H1 (cell line): Measurements from ENCODE around the gene PIGS.

ENCODE experiments used
- ASH2L ChIP-seq: fragments of 200-600, 300-600 bp; sonication (generic); IDR thresholded peaks from one replicate; pipeline ENCODE4 v1.7.1; 2017; ENCODE audit warnings: low read length
- ATF3 ChIP-seq: IDR thresholded peaks from 2 replicates; pipeline ENCODE4 v1.6.1; 2011; ENCODE audit warnings: low read depth, mild to moderate bottlenecking, low read length; ENCODE audit not compliant: insufficient read depth
- CTBP2 ChIP-seq: IDR thresholded peaks from 2 replicates; pipeline ENCODE4 v1.7.0; 2011; ENCODE audit warnings: borderline replicate concordance, mild to moderate bottlenecking, moderate library complexity, mixed read lengths, low read length; ENCODE audit not compliant: insufficient read depth, insufficient read length
- EZH2 ChIP-seq: fragments of 200-600 bp; sonication (generic); IDR thresholded peaks from 2 replicates; pipeline ENCODE4 v1.7.1; 2012; ENCODE audit warnings: low read depth, mild to moderate bottlenecking, moderate library complexity, low read length, inconsistent platforms; ENCODE audit not compliant: severe bottlenecking
- HDAC6 ChIP-seq: IDR thresholded peaks from one replicate; pipeline ENCODE4 v1.7.1; 2012; ENCODE audit warnings: low read depth, mild to moderate bottlenecking, inconsistent platforms, low read length, moderate library complexity
- JUN ChIP-seq: IDR thresholded peaks from 2 replicates; pipeline ENCODE4 v1.6.1; 2011; ENCODE audit warnings: low read depth, mild to moderate bottlenecking, improper control_type of control experiment, low read length
- JUND ChIP-seq: IDR thresholded peaks from 2 replicates; pipeline ENCODE4 v1.6.1; 2011; ENCODE audit warnings: mild to moderate bottlenecking, improper control_type of control experiment, low read length
- PHF8 ChIP-seq: fragments of 200-600 bp; sonication (generic); conservative IDR thresholded peaks from 2 replicates; pipeline ENCODE4 v1.7.1; 2012; ENCODE audit warnings: low read depth, mild to moderate bottlenecking, inconsistent platforms, low read length, moderate library complexity
- POLR2A ChIP-seq, 2 experiments: IDR thresholded peaks; 1 replicate in 1 of 2; 2 replicates in 1 of 2; pipeline ENCODE4 v1.6.1; 2011; ENCODE audit warnings: low read depth in 2 of 2, low read length in 2 of 2, mild to moderate bottlenecking in 2 of 2; ENCODE audit errors: control extremely low read depth in 1 of 2
- RAD21 ChIP-seq, 2 experiments: IDR thresholded peaks in 1 of 2; conservative IDR thresholded peaks in 1 of 2; 2 replicates each; pipeline ENCODE4 v1.6.1; 2011; ENCODE audit warnings: low read depth in 2 of 2, low read length in 2 of 2, improper control_type of control experiment in 1 of 2, inconsistent platforms in 1 of 2, mild to moderate bottlenecking in 1 of 2, moderate library complexity in 1 of 2
- SIN3A ChIP-seq, 2 experiments: IDR thresholded peaks in 1 of 2; conservative IDR thresholded peaks in 1 of 2; 2 replicates each; pipeline ENCODE4 v1.6.1; 2011 to 2012; ENCODE audit warnings: low read length in 2 of 2, improper control_type of control experiment in 1 of 2, low read depth in 1 of 2, mild to moderate bottlenecking in 1 of 2
- YY1 ChIP-seq: IDR thresholded peaks from 2 replicates; pipeline ENCODE4 v1.6.1; 2011; ENCODE audit warnings: low read depth, mild to moderate bottlenecking, low read length
- TF ChIP-seq, protein P1 (sequence below), 3 experiments: IDR thresholded peaks; 1 replicate in 2 of 3; 2 replicates in 1 of 3; pipeline versions ENCODE4 v1.5.1 to v1.6.1; 2011; ENCODE audit warnings: low read length in 3 of 3, mild to moderate bottlenecking in 3 of 3, inconsistent platforms in 2 of 3, low read depth in 1 of 3, moderate library complexity in 1 of 3; ENCODE audit not compliant: insufficient read depth in 1 of 3; ENCODE audit errors: control extremely low read depth in 1 of 3

DNA sequence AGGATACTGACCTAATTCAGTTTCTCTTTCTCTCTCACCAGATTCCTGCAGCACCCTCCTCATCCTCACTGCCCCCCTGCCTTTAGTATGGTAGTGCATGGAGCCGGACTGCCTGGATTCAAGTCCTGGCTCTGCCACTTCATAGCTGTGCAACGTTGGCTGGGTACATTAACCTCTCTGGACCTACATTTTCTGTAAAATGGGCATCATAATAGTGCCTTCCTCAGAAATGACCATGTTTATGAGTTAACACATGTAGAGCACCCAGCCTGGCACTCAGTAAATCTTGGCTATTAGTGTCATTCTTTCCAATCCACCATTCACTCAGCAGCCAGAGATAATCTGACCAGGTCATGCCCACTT, 26.2 kb downstream of the PIGS start:
- TF ChIP-seq, protein P1, sequence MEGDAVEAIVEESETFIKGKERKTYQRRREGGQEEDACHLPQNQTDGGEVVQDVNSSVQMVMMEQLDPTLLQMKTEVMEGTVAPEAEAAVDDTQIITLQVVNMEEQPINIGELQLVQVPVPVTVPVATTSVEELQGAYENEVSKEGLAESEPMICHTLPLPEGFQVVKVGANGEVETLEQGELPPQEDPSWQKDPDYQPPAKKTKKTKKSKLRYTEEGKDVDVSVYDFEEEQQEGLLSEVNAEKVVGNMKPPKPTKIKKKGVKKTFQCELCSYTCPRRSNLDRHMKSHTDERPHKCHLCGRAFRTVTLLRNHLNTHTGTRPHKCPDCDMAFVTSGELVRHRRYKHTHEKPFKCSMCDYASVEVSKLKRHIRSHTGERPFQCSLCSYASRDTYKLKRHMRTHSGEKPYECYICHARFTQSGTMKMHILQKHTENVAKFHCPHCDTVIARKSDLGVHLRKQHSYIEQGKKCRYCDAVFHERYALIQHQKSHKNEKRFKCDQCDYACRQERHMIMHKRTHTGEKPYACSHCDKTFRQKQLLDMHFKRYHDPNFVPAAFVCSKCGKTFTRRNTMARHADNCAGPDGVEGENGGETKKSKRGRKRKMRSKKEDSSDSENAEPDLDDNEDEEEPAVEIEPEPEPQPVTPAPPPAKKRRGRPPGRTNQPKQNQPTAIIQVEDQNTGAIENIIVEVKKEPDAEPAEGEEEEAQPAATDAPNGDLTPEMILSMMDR (IDR thresholded peaks at IDR 0.05; ENCODE audit: control extremely low read depth in 1 of 3, insufficient read depth in 1 of 3, low read depth in 1 of 3, low read length in 3 of 3) = no peak
- TF ChIP-seq YY1 (no peak), CTBP2 (no peak), PHF8 (no peak), JUN (no peak), POLR2A (IDR thresholded peaks at IDR 0.05; ENCODE audit: control extremely low read depth in 1 of 2, low read depth in 2 of 2, low read length in 2 of 2) (no peak), ASH2L (no peak), ATF3 (no peak), SIN3A (conservative IDR thresholded peaks at IDR 0.05 in 1 of 2, IDR thresholded peaks at IDR 0.05 in 1 of 2; ENCODE audit: low read depth in 1 of 2, low read length in 2 of 2) (no peak), EZH2 (no peak), JUND (no peak), HDAC6 (no peak), RAD21 (IDR thresholded peaks at IDR 0.05 in 1 of 2, conservative IDR thresholded peaks at IDR 0.05 in 1 of 2; ENCODE audit: low read depth in 2 of 2, low read length in 2 of 2) (no peak)
